Body of pancreas (tissue), 4 donors: ENCODE results near the gene CCDC146.

Experiments
- POLR2A ChIP-seq, 3 donors: fragments of 450-650 bp; IDR thresholded peaks; one replicate each; pipeline ENCODE4 v1.6.1; 2016; ENCODE audit warnings: antibody characterized with exemption in 3 of 3, mild to moderate bottlenecking in 2 of 3
- TF ChIP-seq, protein P1 (sequence below), 7 experiments: fragments of 450-650 bp in 4 of 7; fragments of 200-600 bp in 3 of 7; sonication (generic) in 3 of 7; IDR thresholded peaks; one replicate each; pipeline ENCODE4 v1.5.1; 2016 to 2019; ENCODE audit warnings: antibody characterized with exemption in 7 of 7

DNA sequence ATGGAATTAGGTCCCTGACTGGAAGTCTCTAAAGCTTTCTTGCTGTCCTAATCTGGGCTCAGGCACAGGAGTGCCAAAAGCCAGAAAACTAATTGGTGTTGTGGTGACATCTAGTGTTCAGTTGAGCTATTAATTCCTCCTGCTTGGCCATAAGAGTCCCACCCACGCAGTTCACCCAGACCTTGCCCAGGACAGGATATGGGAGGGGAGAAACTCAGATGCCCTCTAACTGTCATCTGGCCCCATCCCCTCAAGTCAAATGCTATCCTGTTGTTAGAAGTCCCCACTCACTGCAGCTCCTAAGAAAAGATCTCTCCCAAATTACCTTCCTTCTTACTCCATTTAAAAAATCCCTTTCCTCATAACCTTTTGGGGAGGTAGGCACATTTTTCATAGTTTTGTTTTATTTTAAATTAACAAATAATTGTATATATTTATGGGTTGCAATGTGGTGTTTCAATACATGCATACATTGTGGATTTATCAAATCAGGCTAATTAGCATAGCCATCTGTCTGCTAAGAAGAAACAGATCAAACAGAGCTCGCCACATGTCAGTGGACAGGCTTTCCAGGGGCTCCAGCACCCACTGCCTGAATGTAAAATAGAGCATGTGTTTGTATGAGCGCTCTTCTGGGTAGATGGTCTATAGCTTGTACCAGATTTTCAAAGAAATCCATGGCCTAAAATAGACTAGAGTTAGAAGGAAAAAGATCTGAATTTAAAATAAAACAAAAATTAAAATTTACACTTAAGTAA, 209.7 kb downstream of the CCDC146 start:
- no peak for TF ChIP-seq POLR2A (IDR thresholded peaks at IDR 0.05)
- TF ChIP-seq, protein P1, sequence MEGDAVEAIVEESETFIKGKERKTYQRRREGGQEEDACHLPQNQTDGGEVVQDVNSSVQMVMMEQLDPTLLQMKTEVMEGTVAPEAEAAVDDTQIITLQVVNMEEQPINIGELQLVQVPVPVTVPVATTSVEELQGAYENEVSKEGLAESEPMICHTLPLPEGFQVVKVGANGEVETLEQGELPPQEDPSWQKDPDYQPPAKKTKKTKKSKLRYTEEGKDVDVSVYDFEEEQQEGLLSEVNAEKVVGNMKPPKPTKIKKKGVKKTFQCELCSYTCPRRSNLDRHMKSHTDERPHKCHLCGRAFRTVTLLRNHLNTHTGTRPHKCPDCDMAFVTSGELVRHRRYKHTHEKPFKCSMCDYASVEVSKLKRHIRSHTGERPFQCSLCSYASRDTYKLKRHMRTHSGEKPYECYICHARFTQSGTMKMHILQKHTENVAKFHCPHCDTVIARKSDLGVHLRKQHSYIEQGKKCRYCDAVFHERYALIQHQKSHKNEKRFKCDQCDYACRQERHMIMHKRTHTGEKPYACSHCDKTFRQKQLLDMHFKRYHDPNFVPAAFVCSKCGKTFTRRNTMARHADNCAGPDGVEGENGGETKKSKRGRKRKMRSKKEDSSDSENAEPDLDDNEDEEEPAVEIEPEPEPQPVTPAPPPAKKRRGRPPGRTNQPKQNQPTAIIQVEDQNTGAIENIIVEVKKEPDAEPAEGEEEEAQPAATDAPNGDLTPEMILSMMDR (IDR thresholded peaks at IDR 0.05) = peak; percentile 36 to 83 (median 74)
